ENCODE data around the gene CORO6.

The CORO6 gene

GRCh38 chr17:29590411-29591145 lies 32.1 kb downstream of the CORO6 start:
- peak; percentile 27 for DNase-seq

GRCh38 chr17:29589524-29590410 lies 32.9 kb downstream of the CORO6 start, which contains the start of gene GIT1:
Gene GIT1 (minus strand): TSS chr17:29589648. CDS start chr17:29589378, 270 bp downstream.
- DNase-seq = peak; percentile 90

DNA sequence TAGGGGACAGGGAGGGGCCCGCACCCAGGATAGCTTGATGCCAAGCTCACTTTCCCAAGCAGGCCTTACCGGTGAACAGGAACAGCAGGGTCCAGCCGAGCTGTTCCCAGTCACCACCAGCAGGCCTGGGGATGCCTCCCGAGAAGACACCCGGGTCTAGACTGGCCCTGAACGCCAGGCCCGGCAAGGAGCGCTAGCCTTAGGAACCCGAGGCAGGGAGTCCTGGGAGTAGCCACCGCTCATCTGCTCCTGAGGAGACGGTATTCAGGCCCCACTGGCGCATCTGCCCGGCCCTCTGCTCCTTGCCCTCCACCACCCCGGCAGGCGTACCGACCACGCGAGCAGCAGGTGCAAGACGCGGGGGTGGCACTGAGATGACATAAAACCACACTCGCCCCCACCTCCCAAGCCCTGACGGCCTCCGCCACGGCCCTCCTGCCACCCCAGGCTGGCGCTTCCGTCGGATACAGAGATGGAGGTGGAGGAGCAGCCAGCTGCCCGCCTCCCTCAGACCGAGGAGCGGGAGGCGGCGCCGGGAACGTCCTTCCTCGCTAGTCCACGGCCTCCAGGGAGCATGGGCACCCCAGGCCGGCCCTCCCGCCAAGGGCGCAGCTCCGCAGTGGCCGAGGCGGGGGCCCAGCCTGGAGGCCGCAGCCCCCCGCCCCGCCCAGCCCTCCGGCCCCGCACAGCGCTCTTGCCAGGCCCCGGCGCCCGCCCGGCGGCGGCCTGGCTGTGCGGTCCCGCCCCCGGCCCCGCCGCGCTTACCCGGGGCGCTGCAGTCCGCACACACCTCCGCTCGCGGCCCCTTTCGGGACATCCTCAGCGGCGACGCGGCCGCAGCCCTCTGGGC lies 33.9 kb downstream of the CORO6 start:
- peak; percentile 63 for DNase-seq

DNA sequence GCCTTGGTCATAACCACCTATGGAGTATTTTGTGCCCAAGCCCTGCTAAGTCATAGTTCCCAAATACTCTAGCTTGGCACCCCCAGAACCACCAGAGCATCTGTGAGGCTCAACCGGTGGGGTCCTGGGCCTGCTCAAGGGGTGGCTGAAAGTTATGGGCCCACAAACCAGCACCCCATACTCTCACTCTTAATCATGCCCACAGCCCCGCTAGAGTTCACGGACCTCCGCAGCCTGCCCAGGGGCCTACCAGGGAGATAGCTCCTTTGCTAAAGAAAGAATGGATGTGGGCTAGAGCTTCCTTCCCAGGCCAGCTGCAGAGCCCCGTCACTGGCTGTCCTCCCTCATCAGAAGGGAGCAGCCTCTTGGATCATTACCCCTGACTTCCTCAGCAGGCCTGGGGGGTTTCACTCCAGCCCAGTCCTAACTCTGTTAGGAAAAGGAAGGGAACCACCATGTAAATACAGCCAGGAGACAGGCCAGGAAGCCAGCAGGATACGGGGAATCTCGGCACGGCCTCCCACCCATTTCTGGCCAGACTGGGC lies 34.6 kb downstream of the CORO6 start:
- peak; percentile 24 for DNase-seq

DNA sequence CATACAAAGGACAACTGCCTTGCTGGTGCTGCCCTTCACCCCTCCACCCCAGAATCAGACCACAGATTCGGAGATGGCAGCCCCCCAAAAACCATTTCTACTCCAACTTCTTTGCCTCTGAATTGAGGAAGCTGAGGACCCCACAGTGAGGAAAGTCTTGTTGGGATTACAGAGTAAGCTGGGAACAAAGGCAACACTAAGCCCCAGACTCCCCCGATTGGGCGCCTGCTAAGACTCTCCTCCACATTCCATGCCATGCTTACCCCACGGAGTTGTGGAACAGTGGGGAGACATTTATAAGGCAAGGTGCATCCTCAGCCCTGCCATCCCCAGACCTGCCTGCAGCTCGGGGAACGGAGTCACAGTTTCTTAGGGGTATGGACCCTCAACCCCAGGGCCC lies 35.1 kb downstream of the CORO6 start:
- no peak for DNase-seq

- DNase-seq = no peak
Measured at GRCh38 chr17:29586676-29587469, 35.8 kb downstream of the CORO6 start.

GRCh38 chr17:29585080-29585751 lies 37.5 kb downstream of the CORO6 start:
- DNase-seq = peak; percentile 41

DNA sequence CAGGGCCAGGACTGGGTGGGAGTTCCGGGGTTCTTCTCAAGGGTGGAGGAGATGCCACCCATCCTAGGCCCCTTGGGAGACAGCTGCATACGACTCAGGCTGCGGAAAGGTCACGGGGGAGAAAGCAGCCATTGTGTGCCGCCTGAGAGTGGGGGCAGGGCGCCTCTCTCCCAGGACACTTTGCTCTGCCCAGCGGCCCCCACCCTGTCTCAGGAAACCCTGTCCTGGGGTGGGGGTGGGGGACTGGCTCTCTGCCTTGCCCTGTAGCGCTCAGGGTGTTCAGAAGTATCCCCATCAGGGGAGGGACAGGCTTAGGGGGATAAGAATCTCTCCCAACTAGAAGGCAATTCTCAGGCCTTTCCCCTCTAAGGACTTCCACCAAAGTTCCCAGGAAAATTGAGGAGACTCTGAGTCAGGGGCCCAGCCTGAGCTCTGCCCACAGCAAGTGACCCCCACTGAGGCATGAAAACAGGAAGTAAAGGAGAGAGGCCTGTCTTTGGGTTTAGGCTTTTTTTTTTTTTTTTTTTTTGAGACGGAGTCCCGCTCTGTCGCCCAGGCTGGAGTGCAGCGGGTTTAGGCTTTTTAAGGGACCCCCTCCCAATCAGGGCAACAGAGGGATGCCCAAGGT lies 38.1 kb downstream of the CORO6 start:
- no peak for DNase-seq

GRCh38 chr17:29583324-29584248 lies 39.1 kb downstream of the CORO6 start:
- DNase-seq = no peak

DNA sequence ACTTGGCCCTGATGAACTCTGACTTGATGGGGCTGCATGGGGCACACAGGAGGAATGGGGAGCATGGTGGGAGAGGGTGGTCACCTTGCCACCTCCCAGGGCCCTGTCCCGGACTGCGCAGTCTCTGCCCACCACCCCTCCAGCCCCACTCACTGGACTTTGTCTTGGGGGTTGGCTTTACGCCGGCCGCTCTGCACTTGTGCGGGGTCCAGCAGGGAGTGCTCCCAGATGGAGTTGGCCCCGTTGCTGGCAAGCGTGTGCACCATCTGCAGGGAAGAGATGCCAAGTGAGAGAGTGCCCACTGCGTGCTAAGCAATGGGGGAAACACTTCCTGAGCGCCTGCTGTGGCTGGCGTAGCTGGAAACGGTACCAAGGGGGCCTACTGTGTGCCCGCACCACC lies 39.9 kb downstream of the CORO6 start:
- no peak for DNase-seq

DNA sequence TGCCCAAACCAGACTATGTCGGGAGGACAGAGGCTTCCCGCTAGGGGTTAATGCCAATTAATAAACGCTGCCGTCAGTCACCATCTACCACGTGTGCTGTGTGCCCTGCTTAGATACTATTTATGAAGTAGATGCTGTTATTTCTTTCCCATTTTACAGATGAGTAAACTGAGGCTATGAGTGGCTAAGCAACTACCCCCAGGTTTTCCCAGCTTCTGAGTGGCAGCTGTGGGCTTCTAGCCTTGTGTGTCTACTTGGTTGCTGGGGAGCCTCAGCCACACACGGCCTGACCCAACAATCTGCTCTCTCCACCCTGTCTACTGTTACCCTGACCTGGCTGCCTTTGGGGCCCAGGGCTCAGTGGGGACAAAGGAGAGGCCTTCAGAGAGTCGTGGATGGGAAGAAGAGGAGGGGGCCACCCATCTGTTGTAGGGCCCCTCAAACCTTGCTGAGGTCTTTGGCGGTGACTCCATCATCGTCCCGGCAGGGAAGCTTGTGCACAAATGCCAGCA lies 40.4 kb downstream of the CORO6 start:
- no peak for DNase-seq

DNA sequence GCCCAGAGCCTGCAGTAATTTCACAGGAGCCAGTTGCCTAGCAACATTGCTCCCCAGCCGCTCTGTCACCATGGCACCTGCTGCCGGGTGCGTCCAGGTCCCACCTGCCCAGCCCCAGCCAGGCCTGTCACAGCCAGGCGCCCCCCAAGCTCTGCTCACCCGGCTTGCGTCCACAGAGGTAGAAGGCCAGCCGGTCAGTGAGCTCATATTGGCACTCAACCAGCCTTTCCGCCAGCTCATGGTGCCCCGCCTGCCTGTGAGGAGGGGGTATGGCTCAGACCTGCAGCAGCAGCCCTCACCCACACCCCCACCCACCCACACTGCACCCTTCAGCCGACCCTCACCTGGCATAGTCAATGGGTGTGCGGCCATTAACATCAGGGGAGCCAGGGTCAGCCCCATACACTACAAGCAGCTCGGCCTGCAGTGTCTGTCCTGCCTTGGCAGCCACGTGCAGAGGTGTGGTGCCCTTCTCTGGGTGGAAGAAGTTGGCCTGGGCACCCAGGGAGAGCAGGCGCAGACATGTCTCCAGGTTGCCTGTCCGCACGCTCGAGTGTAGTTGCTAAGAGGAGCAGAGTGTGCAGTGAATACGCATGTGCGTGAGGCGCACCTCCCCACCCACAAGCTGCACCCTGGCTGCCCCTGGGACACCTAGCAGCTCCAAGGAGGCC lies 41.0 kb downstream of the CORO6 start:
- DNase-seq = no peak

DNA sequence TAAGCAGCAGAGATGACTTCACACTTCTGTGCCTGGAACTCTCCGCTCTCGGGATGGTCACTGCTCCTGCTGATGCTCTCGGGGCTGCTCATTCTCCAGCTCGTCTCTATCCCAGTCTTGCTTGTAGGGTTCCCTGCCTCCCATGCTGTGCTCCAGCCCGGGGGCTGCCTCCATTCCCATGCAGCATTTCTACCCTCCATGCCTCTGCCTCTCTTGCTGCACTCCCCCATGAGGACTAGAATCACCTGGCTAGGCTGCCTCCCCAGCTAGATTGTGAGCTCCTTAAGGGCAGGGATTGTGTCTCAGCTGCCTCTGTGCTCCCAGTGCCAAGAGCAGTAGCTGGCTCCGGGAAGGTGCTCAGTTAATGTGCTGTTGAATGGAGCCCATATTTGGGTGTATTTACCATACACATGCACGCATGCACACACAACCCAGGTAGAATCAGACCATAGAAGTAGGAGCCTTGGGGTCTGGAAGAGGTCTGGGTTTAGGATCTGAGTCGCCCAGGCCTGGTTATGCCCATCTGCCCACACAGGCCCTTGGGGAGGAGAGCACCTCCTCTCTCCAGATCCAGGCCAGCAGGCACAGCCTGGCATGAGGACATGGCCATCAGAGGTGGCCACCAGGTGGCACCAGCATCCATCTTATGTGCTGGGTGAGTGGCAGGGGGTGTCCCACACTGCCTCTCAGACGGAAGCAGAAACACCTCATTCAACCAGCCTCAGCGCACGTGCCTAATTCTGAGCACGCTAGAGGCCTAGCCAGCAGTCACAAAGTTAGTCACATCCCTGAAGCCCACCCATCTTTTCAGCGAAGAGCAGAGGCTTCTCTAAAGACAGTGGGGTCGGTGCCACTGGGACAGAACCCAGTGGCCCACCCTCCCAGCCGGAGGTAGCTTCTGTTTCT lies 42.6 kb downstream of the CORO6 start:
- DNase-seq = peak; percentile 94

- DNase-seq = no peak
Measured at GRCh38 chr17:29578626-29579485, 43.9 kb downstream of the CORO6 start.

- DNase-seq = no peak
Measured at GRCh38 chr17:29577385-29578211, 45.1 kb downstream of the CORO6 start.

DNA sequence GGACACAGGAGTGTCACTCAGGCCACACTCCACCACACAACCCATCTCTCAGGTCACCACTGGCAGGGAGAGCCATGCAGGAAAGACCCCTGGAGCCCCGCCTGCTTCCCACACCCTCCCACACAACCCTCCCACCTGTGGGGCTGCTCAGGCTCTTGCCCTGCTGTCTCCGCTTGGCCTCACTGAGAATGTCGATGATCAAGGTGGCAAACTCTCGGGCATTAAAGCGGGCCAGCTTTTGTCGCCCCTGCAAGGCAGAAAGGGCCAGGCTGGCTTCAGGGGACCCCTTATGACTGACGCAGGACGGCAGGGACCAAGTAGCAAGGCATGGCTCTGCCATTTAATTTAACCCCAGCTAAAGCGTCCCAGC lies 45.7 kb downstream of the CORO6 start:
- no peak for DNase-seq
